NCI-H128 (cell line): Measurements from ENCODE around the gene WFS1.

Experiments used
- DNase-seq: peaks from one replicate; lab custom pipeline; 2025; ENCODE audit not compliant: unreplicated experiment; lab: John Stamatoyannopoulos, UW

WFS1 gene

GRCh38 chr4:6296026-6296425 lies 26.4 kb downstream of the WFS1 start:
- DNase-seq, result no peak

GRCh38 chr4:6297266-6297815 lies 27.7 kb downstream of the WFS1 start:
- DNase-seq, result no peak

GRCh38 chr4:6298035-6298434 lies 28.4 kb downstream of the WFS1 start:
- DNase-seq, result no peak

- no peak for DNase-seq
Observed at GRCh38 chr4:6298852-6299251, 29.2 kb downstream of the WFS1 start.

GRCh38 chr4:6299875-6300274 lies 30.2 kb downstream of the WFS1 start:
- DNase-seq, result no peak

GRCh38 chr4:6300359-6300758 lies 30.7 kb downstream of the WFS1 start:
- DNase-seq, result no peak

GRCh38 chr4:6301051-6301731 lies 31.5 kb downstream of the WFS1 start:
- DNase-seq, result no peak

- DNase-seq, result no peak
Observed at GRCh38 chr4:6301732-6302442, 32.2 kb downstream of the WFS1 start.

GRCh38 chr4:6302869-6303268 lies 33.2 kb downstream of the WFS1 start:
- no peak for DNase-seq

- DNase-seq, result no peak
Observed at GRCh38 chr4:6303943-6304342, 34.3 kb downstream of the WFS1 start.

- no peak for DNase-seq
Observed at GRCh38 chr4:6306299-6306698, 36.6 kb downstream of the WFS1 start.

GRCh38 chr4:6307230-6307629 lies 37.6 kb downstream of the WFS1 start:
- no peak for DNase-seq

GRCh38 chr4:6307891-6308290 lies 38.2 kb downstream of the WFS1 start:
- DNase-seq, result no peak

GRCh38 chr4:6308899-6309643 lies 39.4 kb downstream of the WFS1 start:
- DNase-seq, result no peak

GRCh38 chr4:6309777-6310176 lies 40.1 kb downstream of the WFS1 start:
- DNase-seq, result no peak

GRCh38 chr4:6313216-6313615 lies 43.6 kb downstream of the WFS1 start:
- DNase-seq, result no peak

- DNase-seq, result no peak
Observed at GRCh38 chr4:6316461-6317003, 46.9 kb downstream of the WFS1 start.

GRCh38 chr4:6318206-6318605 lies 48.6 kb downstream of the WFS1 start:
- no peak for DNase-seq

- DNase-seq, result no peak
Observed at GRCh38 chr4:6319530-6320150, 50.0 kb downstream of the WFS1 start.

GRCh38 chr4:6320663-6321062 lies 51.0 kb downstream of the WFS1 start:
- DNase-seq, result no peak

- DNase-seq, result no peak
Observed at GRCh38 chr4:6321361-6321760, 51.7 kb downstream of the WFS1 start.
